Measurements from ENCODE around the gene SLC22A6. TPM values are rescaled to one million over a fixed set of nuclear protein-coding genes. Genes with fewer than 3 reads are reported as not detected.
A peak's percentile ranks its signal among the peaks of the same experiment; 100 is the strongest.

Gene SLC22A6
- total RNA-seq, 1 donor, result not detected

- Histone ChIP-seq H3K4me1 (ENCODE audit: insufficient read depth, low read length) (no peaks in the 10 kb centered on the region), H3K36me3 (ENCODE audit: insufficient read depth, low read length) (no peaks in the 10 kb centered on the region), H3K27ac (ENCODE audit: low read depth, low read length) (no peak overlapping the region), H4K20me1 (ENCODE audit: insufficient read depth, low read length) (no peaks in the 10 kb centered on the region), H3K27me3 (ENCODE audit: insufficient read depth, low read length) (peaks cover 3% of the 10 kb centered on the region), H3K9me3 (ENCODE audit: low read depth, low read length) (no peaks in the 10 kb centered on the region), H3K4me3 (ENCODE audit: insufficient read depth, low read length) (no peak overlapping the region), H2AFZ (ENCODE audit: low read length) (no peak overlapping the region), H3K79me2 (ENCODE audit: insufficient read depth, low read length) (no peaks in the 10 kb centered on the region), H3K4me2 (ENCODE audit: insufficient read depth, low read length) (no peak overlapping the region)
- no peak for DNase-seq (ENCODE audit: insufficient read length, low spot score, missing footprints)
- no peak for TF ChIP-seq CTCF (IDR thresholded peaks at IDR 0.05; ENCODE audit: extremely low read depth, low read depth, low read length)
These were observed 37.7 kb upstream of the SLC22A6 start for GRCh38 chr11:63022441-63022840.

GRCh38 chr11:63020671-63021291 lies 36.0 kb upstream of the SLC22A6 start:
- Histone ChIP-seq H3K27me3 (ENCODE audit: insufficient read depth, low read length) (peaks cover 6% of the 10 kb centered on the region), H3K36me3 (ENCODE audit: insufficient read depth, low read length) (no peaks in the 10 kb centered on the region), H3K27ac (ENCODE audit: low read depth, low read length) (no peak overlapping the region), H4K20me1 (ENCODE audit: insufficient read depth, low read length) (no peaks in the 10 kb centered on the region), H3K79me2 (ENCODE audit: insufficient read depth, low read length) (no peaks in the 10 kb centered on the region), H3K4me3 (ENCODE audit: insufficient read depth, low read length) (no peak overlapping the region), H3K4me2 (ENCODE audit: insufficient read depth, low read length) (no peak overlapping the region), H2AFZ (ENCODE audit: low read length) (no peak overlapping the region), H3K9me3 (ENCODE audit: low read depth, low read length) (no peaks in the 10 kb centered on the region), H3K4me1 (ENCODE audit: insufficient read depth, low read length) (no peaks in the 10 kb centered on the region)
- peak; percentile 35 for TF ChIP-seq CTCF (IDR thresholded peaks at IDR 0.05; ENCODE audit: extremely low read depth, low read depth, low read length)
- no peak for DNase-seq (ENCODE audit: insufficient read length, low spot score, missing footprints)

- Histone ChIP-seq H3K4me3 (ENCODE audit: insufficient read depth, low read length) (no peak overlapping the region), H4K20me1 (ENCODE audit: insufficient read depth, low read length) (no peaks in the 10 kb centered on the region), H3K27me3 (ENCODE audit: insufficient read depth, low read length) (peaks cover 9% of the 10 kb centered on the region), H3K4me2 (ENCODE audit: insufficient read depth, low read length) (no peak overlapping the region), H3K79me2 (ENCODE audit: insufficient read depth, low read length) (no peaks in the 10 kb centered on the region), H3K27ac (ENCODE audit: low read depth, low read length) (no peak overlapping the region), H3K9me3 (ENCODE audit: low read depth, low read length) (no peaks in the 10 kb centered on the region), H2AFZ (ENCODE audit: low read length) (no peak overlapping the region), H3K36me3 (ENCODE audit: insufficient read depth, low read length) (no peaks in the 10 kb centered on the region), H3K4me1 (ENCODE audit: insufficient read depth, low read length) (no peaks in the 10 kb centered on the region)
- DNase-seq (ENCODE audit: insufficient read length, low spot score, missing footprints), result no peak
- no peak for TF ChIP-seq CTCF (IDR thresholded peaks at IDR 0.05; ENCODE audit: extremely low read depth, low read depth, low read length)
These were observed 34.7 kb upstream of the SLC22A6 start for GRCh38 chr11:63019506-63019905.

GRCh38 chr11:63017306-63017974 lies 32.7 kb upstream of the SLC22A6 start:
- no peak overlapping the region for H3K27ac ChIP-seq (ENCODE audit: low read depth, low read length)
- DNase-seq (ENCODE audit: insufficient read length, low spot score, missing footprints), result no peak
- H3K36me3 ChIP-seq (ENCODE audit: insufficient read depth, low read length), result no peaks in the 10 kb centered on the region
- H3K4me1 ChIP-seq (ENCODE audit: insufficient read depth, low read length), result no peaks in the 10 kb centered on the region
- H3K79me2 ChIP-seq (ENCODE audit: insufficient read depth, low read length), result no peaks in the 10 kb centered on the region
- TF ChIP-seq CTCF (IDR thresholded peaks at IDR 0.05; ENCODE audit: extremely low read depth, low read depth, low read length), result no peak
- H3K4me2 ChIP-seq (ENCODE audit: insufficient read depth, low read length), result no peak overlapping the region
- H3K27me3 ChIP-seq (ENCODE audit: insufficient read depth, low read length), result peaks cover 9% of the 10 kb centered on the region
- no peaks in the 10 kb centered on the region for H4K20me1 ChIP-seq (ENCODE audit: insufficient read depth, low read length)
- no peaks in the 10 kb centered on the region for H3K9me3 ChIP-seq (ENCODE audit: low read depth, low read length)
- H2AFZ ChIP-seq (ENCODE audit: low read length), result no peak overlapping the region
- no peak overlapping the region for H3K4me3 ChIP-seq (ENCODE audit: insufficient read depth, low read length)

All from osteoblast (primary cell).